Neural crest cell (in vitro differentiated cells): ENCODE measurements around the gene FOXD2. TPM values are rescaled to one million over a fixed set of nuclear protein-coding genes. Genes with fewer than 3 reads are reported as not detected.
"Not testable (repeated sequence)": the region's sequence is repeated elsewhere in the genome, so short reads cannot be mapped to it uniquely, and the experiment has no call there.

Experiments
- DNase-seq: peaks from one replicate; pipeline ENCODE4 v3.0.0; 2021; ENCODE audit warnings: low read depth, mixed read lengths, low spot score
- H3K27ac Mint-ChIP-seq: one replicate; pipeline ENCODE4 v1.8.0; 2021; ENCODE audit warnings: mild to moderate bottlenecking, mixed read lengths; ENCODE audit not compliant: unreplicated experiment
- H3K27me3 Mint-ChIP-seq: 2 replicates; pipeline ENCODE4 v1.8.0; 2021; ENCODE audit warnings: low read depth, mild to moderate bottlenecking, mixed read lengths
- H3K36me3 Mint-ChIP-seq: 2 replicates; pipeline ENCODE4 v1.8.0; 2021; ENCODE audit warnings: low read depth, mild to moderate bottlenecking, mixed read lengths
- H3K4me1 Mint-ChIP-seq: 2 replicates; pipeline ENCODE4 v1.8.0; 2021; ENCODE audit warnings: mixed read lengths
- H3K4me3 Mint-ChIP-seq: one replicate; pipeline ENCODE4 v1.8.0; 2021; ENCODE audit warnings: mild to moderate bottlenecking, mixed read lengths
- H3K9me3 Mint-ChIP-seq: 2 replicates; pipeline ENCODE4 v1.8.0; 2021; ENCODE audit warnings: mixed read lengths
- total RNA-seq: library from RNA; stranded (reverse); gene quantifications from 2 replicates; pipeline ENCODE4 v1.2.1, GENCODE V29; 2021
- TF ChIP-seq, protein P1 (sequence below): fragments of 200-600 bp; sonication (generic); conservative IDR thresholded peaks from 2 replicates; pipeline ENCODE4 v1.5.0; 2021; ENCODE audit warnings: antibody characterized with exemption, mild to moderate bottlenecking

Gene FOXD2
- total RNA-seq, 1 donor from 2014 or later, result 17.3 TPM

DNA sequence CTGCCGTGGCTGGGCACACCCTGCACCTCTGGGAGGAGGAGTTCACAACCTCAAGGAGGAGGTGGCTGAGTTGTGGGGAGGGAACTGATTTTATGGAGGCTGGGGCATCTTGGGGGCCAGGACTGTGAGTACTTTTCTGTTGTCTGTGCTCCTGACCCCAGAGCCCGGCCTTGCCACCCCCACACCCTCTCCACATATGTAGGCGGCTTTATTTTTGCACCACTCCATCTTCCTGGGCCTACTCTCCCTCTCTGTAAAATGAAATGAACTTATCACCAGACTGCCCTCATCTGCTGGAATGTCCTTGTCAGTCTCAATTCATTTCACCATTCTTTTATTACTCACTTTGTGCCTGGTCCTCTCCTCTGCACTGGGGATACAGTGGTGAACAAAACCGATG lies 12.8 kb downstream of the FOXD2 start:
- H3K27me3 Mint-ChIP-seq, result peaks cover 12% of the 10 kb centered on the region
- H3K4me3 Mint-ChIP-seq, result peak overlapping the region; percentile 66
- H3K36me3 Mint-ChIP-seq, result peaks cover 5% of the 10 kb centered on the region
- DNase-seq, result no peak
- H3K4me1 Mint-ChIP-seq, result peaks cover 28% of the 10 kb centered on the region
- H3K9me3 Mint-ChIP-seq, result no peaks in the 10 kb centered on the region
- H3K27ac Mint-ChIP-seq, result no peak overlapping the region
- TF ChIP-seq, protein P1, sequence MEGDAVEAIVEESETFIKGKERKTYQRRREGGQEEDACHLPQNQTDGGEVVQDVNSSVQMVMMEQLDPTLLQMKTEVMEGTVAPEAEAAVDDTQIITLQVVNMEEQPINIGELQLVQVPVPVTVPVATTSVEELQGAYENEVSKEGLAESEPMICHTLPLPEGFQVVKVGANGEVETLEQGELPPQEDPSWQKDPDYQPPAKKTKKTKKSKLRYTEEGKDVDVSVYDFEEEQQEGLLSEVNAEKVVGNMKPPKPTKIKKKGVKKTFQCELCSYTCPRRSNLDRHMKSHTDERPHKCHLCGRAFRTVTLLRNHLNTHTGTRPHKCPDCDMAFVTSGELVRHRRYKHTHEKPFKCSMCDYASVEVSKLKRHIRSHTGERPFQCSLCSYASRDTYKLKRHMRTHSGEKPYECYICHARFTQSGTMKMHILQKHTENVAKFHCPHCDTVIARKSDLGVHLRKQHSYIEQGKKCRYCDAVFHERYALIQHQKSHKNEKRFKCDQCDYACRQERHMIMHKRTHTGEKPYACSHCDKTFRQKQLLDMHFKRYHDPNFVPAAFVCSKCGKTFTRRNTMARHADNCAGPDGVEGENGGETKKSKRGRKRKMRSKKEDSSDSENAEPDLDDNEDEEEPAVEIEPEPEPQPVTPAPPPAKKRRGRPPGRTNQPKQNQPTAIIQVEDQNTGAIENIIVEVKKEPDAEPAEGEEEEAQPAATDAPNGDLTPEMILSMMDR, result no peak

- peaks cover 2% of the 10 kb centered on the region for H3K36me3 Mint-ChIP-seq
- H3K27ac Mint-ChIP-seq, result no peak overlapping the region
- peaks cover 18% of the 10 kb centered on the region for H3K4me1 Mint-ChIP-seq
- peaks cover 18% of the 10 kb centered on the region for H3K27me3 Mint-ChIP-seq
- no peak overlapping the region for H3K4me3 Mint-ChIP-seq
- H3K9me3 Mint-ChIP-seq, result no peaks in the 10 kb centered on the region
- TF ChIP-seq, protein P1, result no peak
- no peak for DNase-seq
These were observed 14.6 kb downstream of the FOXD2 start for GRCh38 chr1:47452426-47452825.

DNA sequence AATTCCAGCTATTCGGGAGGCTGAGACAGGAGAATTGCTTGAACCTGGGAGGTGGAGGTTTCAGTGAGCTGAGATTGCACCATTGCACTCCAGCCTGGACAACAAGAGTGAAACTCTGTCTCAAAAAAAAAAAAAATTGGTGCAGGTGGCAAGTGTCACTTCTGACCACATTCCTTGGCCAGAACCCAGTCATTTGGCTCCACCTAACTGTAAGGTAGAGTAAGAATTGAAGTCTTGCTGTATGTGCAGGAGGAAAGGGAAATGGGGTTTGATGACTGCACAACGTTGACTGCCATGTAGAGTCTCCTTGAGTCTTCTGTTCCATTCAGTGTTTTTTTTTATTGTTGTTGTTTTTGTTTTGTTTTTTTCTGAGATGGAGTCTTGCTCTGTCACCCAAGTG lies 16.1 kb downstream of the FOXD2 start:
- H3K27me3 Mint-ChIP-seq, result peaks cover 29% of the 10 kb centered on the region
- not testable (repeated sequence) for H3K9me3 Mint-ChIP-seq, DNase-seq, H3K36me3 Mint-ChIP-seq, H3K27ac Mint-ChIP-seq, H3K4me3 Mint-ChIP-seq
- H3K4me1 Mint-ChIP-seq, result peaks cover 14% of the 10 kb centered on the region

DNA sequence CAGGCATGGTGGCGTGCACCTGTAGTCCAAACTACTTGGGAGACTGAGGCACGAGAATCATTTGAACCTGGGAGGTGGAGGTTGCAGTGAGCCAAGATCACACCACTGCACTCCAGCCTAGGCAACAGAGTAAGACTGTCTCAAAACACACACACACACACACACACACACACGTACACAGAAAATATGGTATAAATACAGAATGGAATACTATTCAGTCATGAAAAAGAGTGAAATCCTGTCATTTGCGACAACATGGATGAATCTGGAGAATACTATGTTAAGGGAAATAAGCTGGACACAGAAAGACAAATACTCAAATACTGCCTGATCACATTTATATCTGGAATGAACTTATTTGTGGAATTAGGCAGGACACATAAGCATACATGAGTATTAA lies 18.4 kb downstream of the FOXD2 start:
- no peak overlapping the region for H3K4me3 Mint-ChIP-seq
- H3K9me3 Mint-ChIP-seq, result no peaks in the 10 kb centered on the region
- TF ChIP-seq, protein P1, result no peak
- H3K27me3 Mint-ChIP-seq, result peaks cover 52% of the 10 kb centered on the region
- no peak for DNase-seq
- H3K4me1 Mint-ChIP-seq, result peaks cover 6% of the 10 kb centered on the region
- H3K36me3 Mint-ChIP-seq, result no peaks in the 10 kb centered on the region
- no peak overlapping the region for H3K27ac Mint-ChIP-seq

DNA sequence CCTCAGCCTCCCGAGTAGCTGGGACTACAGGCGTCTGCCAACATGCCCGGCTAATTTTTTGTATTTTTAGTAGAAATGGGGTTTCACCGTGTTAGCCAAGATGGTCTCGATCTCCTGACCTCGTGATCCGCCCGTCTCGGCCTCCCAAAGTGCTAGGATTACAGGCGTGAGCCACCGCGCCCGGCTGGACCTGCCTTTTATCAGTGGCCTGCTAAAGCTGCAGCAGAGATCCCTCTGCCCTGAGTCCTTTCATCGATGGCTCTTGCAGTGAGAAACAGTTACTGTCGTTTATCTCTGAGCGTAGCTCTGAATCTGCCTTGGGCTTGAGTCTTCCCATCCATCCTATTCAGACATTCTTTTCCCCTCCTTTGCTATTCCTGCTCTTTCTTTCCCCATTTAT lies 19.7 kb downstream of the FOXD2 start:
- not testable (repeated sequence) for H3K27ac Mint-ChIP-seq, H3K4me3 Mint-ChIP-seq, H3K4me1 Mint-ChIP-seq, H3K36me3 Mint-ChIP-seq, H3K9me3 Mint-ChIP-seq, DNase-seq
- peaks cover 65% of the 10 kb centered on the region for H3K27me3 Mint-ChIP-seq

GRCh38 chr1:47459253-47459788 lies 21.5 kb downstream of the FOXD2 start:
- TF ChIP-seq, protein P1, result no peak
- H3K27me3 Mint-ChIP-seq, result peaks cover 77% of the 10 kb centered on the region

More at GRCh38 chr1:47459253-47459788, 21.5 kb downstream of the FOXD2 start:
- H3K27ac Mint-ChIP-seq, result no peak overlapping the region
- no peak overlapping the region for H3K4me3 Mint-ChIP-seq
- H3K4me1 Mint-ChIP-seq, result no peaks in the 10 kb centered on the region
- H3K36me3 Mint-ChIP-seq, result no peaks in the 10 kb centered on the region
- DNase-seq, result no peak
- H3K9me3 Mint-ChIP-seq, result no peaks in the 10 kb centered on the region
